Measurements from ENCODE around the gene FAR2.

DNA sequence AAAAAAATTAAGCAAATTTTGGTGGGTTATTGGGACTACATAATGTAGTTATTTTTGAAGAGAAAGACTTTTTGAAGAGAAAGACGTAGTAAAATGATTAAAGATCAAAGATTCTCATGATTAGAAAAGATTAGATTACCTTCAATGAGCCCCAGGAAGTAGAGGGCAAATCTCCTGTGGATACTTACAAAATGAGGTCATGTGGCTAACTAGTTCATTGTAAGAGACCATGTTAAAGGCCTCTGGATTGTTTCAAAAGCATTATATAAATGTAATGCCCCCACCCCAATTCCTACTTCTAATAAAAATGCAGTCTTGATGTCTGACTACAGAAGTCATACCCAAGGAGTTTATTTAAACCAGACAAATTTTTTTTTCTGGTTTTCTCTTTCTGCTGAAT lies 138.5 kb downstream of the FAR2 start:
- no peak for TF ChIP-seq GATA2 (IDR thresholded peaks at IDR 0.05; ENCODE audit: low read depth, low read length)
- no peak for TF ChIP-seq GATA3 (IDR thresholded peaks at IDR 0.05; ENCODE audit: low read depth, low read length)
